OCI-LY7 (cell line): Measurements from ENCODE around the gene GSC2. TPM values are rescaled to one million over a fixed set of nuclear protein-coding genes. Genes with fewer than 3 reads are reported as not detected.
"Not testable (repeated sequence)": the region's sequence is repeated elsewhere in the genome, so short reads cannot be mapped to it uniquely, and the experiment has no call there.

ENCODE experiments used
- BruUV-seq: library from RNA; stranded (reverse); fragments of 400-500 nt; replicated peaks from 2 replicates; lab custom pipeline; 2021; lab: Mats Ljungman, UMichigan
- CTCF ChIA-PET: fragments of 300-600 bp; sonication (Branson Sonifier 250); formaldehyde crosslinking; loops from one replicate; lab custom pipeline; 2022; ENCODE audit warnings: antibody characterized with exemption; ENCODE audit not compliant: unreplicated experiment; lab: Charles Lee
- POLR2A ChIA-PET: fragments of 300-600 bp; sonication (Branson Sonifier 250); formaldehyde crosslinking; loops from one replicate; lab custom pipeline; 2022; ENCODE audit warnings: antibody characterized with exemption; lab: Charles Lee
- DNase-seq: peaks from one replicate; pipeline ENCODE4 v3.0.0-alpha.2; 2015; ENCODE audit warnings: low spot score
- H2AFZ ChIP-seq: fragments of 200-600 bp; sonication (generic), shearing (Covaris generic); 2 replicates; pipeline ENCODE4 v1.6.1; 2014; ENCODE audit warnings: mild to moderate bottlenecking, antibody characterized with exemption, low read length, moderate library complexity
- H3K27ac ChIP-seq: fragments of 200-600 bp; sonication (generic); 2 replicates; pipeline ENCODE4 v1.5.1; 2014; ENCODE audit warnings: mixed run types, low read depth, mild to moderate bottlenecking, moderate library complexity, low read length, inconsistent platforms; ENCODE audit not compliant: poor library complexity, severe bottlenecking
- H3K36me3 ChIP-seq: fragments of 200-600 bp; sonication (generic); 2 replicates; pipeline ENCODE4 v1.6.1; 2014; ENCODE audit warnings: mild to moderate bottlenecking, antibody characterized with exemption, low read length, moderate library complexity, mixed read lengths; ENCODE audit not compliant: insufficient read depth
- H3K4me1 ChIP-seq: fragments of 200-600 bp; sonication (generic); 2 replicates; pipeline ENCODE4 v1.5.1; 2014; ENCODE audit warnings: mild to moderate bottlenecking, low read length; ENCODE audit not compliant: insufficient read depth, poor library complexity, severe bottlenecking
- H3K4me2 ChIP-seq: fragments of 200-600 bp; sonication (generic); 2 replicates; pipeline ENCODE4 v1.6.1; 2014; ENCODE audit warnings: mild to moderate bottlenecking, low read length
- H3K4me3 ChIP-seq: fragments of 200-600 bp; sonication (generic); 2 replicates; pipeline ENCODE4 v1.5.1; 2014; ENCODE audit warnings: mild to moderate bottlenecking, low read depth, low read length; ENCODE audit not compliant: poor library complexity, severe bottlenecking
- H3K79me2 ChIP-seq: fragments of 200-600 bp; sonication (generic); 2 replicates; pipeline ENCODE4 v1.6.1; 2016; ENCODE audit warnings: low read depth, mild to moderate bottlenecking, low read length, moderate library complexity, mixed read lengths; ENCODE audit not compliant: insufficient read depth
- H3K9me2 ChIP-seq: fragments of 200-600 bp; sonication (generic); 2 replicates; pipeline ENCODE4 v1.6.1; 2016; ENCODE audit warnings: mild to moderate bottlenecking, low read length, mixed read lengths; ENCODE audit not compliant: insufficient read depth
- H3K9me3 ChIP-seq: fragments of 200-600 bp; sonication (generic); 2 replicates; pipeline ENCODE4 v1.6.1; 2014; ENCODE audit warnings: mild to moderate bottlenecking, mixed run types, low read length, mixed read lengths
- H4K20me1 ChIP-seq: fragments of 200-600 bp; sonication (generic); 2 replicates; pipeline ENCODE4 v1.6.1; 2014; ENCODE audit warnings: mild to moderate bottlenecking, antibody characterized with exemption, low read length, moderate library complexity, mixed read lengths; ENCODE audit not compliant: insufficient read depth
- CTCF ChIP-seq: fragments of 200-600 bp; sonication (generic); conservative IDR thresholded peaks from 2 replicates; pipeline ENCODE4 v1.5.1; 2014; ENCODE audit warnings: mild to moderate bottlenecking, antibody characterized with exemption, low read length, moderate library complexity, mixed read lengths
- EZH2phosphoT487 ChIP-seq: fragments of 200-600 bp; sonication (generic); IDR thresholded peaks from 2 replicates; pipeline ENCODE4 v1.6.1; 2018; ENCODE audit warnings: low read depth, borderline replicate concordance, mild to moderate bottlenecking, mixed run types, antibody characterized with exemption, low read length, moderate library complexity, mixed read lengths
- intact Hi-C: fragments of 100-400 bp; cut with micrococcal nuclease; formaldehyde crosslinking; loops from one replicate; pipeline ENCODE4 v1.10.0; 2022; ENCODE audit not compliant: unreplicated experiment
- total RNA-seq, 2 experiments: library from RNA; depleted of rRNA in 1 of 2; stranded (reverse); fragments of >200 nt in 1 of 2; shearing (Covaris generic) in 1 of 2; gene quantifications; 2 replicates each; pipeline ENCODE4 v1.2.3, GENCODE V29; 2014 to 2022

Gene GSC2
- total RNA-seq, 2 experiments from 2014 or later = not detected

- no peak overlapping the region for H3K27ac ChIP-seq
- H2AFZ ChIP-seq = no peak overlapping the region
- CTCF ChIA-PET = no interaction called here
- H4K20me1 ChIP-seq = 0 out of 2 replicates have a peak, but pooled peaks cover 1% of the 10 kb centered on the region
- TF ChIP-seq EZH2phosphoT487 = no peak
- no peak for TF ChIP-seq CTCF
- peaks cover 6% of the 10 kb centered on the region for H3K4me1 ChIP-seq
- DNase-seq = no peak
- POLR2A ChIA-PET = interaction anchor here (0.8 to 1.0 kb wide), 2 partner anchors 20 to 34 kb away, joined by 3 read pairs; no protein-coding TSS in a partner anchor
- BruUV-seq = no TSS peak
- H3K4me2 ChIP-seq = no peak overlapping the region
- no peaks in the 10 kb centered on the region for H3K9me2 ChIP-seq
- H3K9me3 ChIP-seq = no peaks in the 10 kb centered on the region
- H3K36me3 ChIP-seq = no peaks in the 10 kb centered on the region
- H3K4me3 ChIP-seq = no peak overlapping the region
- intact Hi-C loops = no loop called here
- H3K79me2 ChIP-seq = peaks cover 7% of the 10 kb centered on the region
These were observed 17.2 kb upstream of the GSC2 start for GRCh38 chr22:19167106-19167869.

GRCh38 chr22:19166421-19166820, 16.3 kb upstream of the GSC2 start:
- H3K79me2 ChIP-seq = no peaks in the 10 kb centered on the region
- H4K20me1 ChIP-seq = no peaks in the 10 kb centered on the region
- H3K9me3 ChIP-seq = no peaks in the 10 kb centered on the region
- no peak overlapping the region for H2AFZ ChIP-seq
- peaks cover 6% of the 10 kb centered on the region for H3K4me1 ChIP-seq
- no peak overlapping the region for H3K4me3 ChIP-seq
- no peaks in the 10 kb centered on the region for H3K36me3 ChIP-seq
- H3K9me2 ChIP-seq = no peaks in the 10 kb centered on the region
- CTCF ChIA-PET = no interaction called here
- H3K27ac ChIP-seq = no peak overlapping the region
- no peak overlapping the region for H3K4me2 ChIP-seq
- no TSS peak for BruUV-seq
- intact Hi-C loops = no loop called here
- TF ChIP-seq CTCF (no peak), EZH2phosphoT487 (no peak)
- no peak for DNase-seq
- POLR2A ChIA-PET = interaction anchor here (0.8 kb wide), 1 partner anchor 19 kb away, joined by 3 read pairs; no protein-coding TSS in a partner anchor

- intact Hi-C loops = no loop called here
- Histone ChIP-seq H3K4me3 (no peak overlapping the region), H3K27ac (no peak overlapping the region), H3K36me3 (no peaks in the 10 kb centered on the region), H2AFZ (no peak overlapping the region), H3K4me2 (no peak overlapping the region), H4K20me1 (no peaks in the 10 kb centered on the region), H3K9me3 (no peaks in the 10 kb centered on the region), H3K79me2 (no peaks in the 10 kb centered on the region), H3K4me1 (no peaks in the 10 kb centered on the region), H3K9me2 (no peaks in the 10 kb centered on the region)
- no peak for DNase-seq
- POLR2A ChIA-PET = no interaction called here
- CTCF ChIA-PET = no interaction called here
- no TSS peak for BruUV-seq
- TF ChIP-seq EZH2phosphoT487 (no peak), CTCF (no peak)
These were observed 14.3 kb upstream of the GSC2 start for GRCh38 chr22:19164425-19164824.

- H4K20me1 ChIP-seq, H3K4me1 ChIP-seq, H3K27ac ChIP-seq, H2AFZ ChIP-seq, H3K9me2 ChIP-seq, DNase-seq, H3K4me2 ChIP-seq, BruUV-seq, H3K4me3 ChIP-seq, CTCF ChIA-PET, H3K36me3 ChIP-seq, POLR2A ChIA-PET, intact Hi-C loops, H3K79me2 ChIP-seq, H3K9me3 ChIP-seq: not testable (repeated sequence)
These were observed 8.6 kb upstream of the GSC2 start for GRCh38 chr22:19158649-19159048.
